ENCODE results near the gene GPR61.

DNA sequence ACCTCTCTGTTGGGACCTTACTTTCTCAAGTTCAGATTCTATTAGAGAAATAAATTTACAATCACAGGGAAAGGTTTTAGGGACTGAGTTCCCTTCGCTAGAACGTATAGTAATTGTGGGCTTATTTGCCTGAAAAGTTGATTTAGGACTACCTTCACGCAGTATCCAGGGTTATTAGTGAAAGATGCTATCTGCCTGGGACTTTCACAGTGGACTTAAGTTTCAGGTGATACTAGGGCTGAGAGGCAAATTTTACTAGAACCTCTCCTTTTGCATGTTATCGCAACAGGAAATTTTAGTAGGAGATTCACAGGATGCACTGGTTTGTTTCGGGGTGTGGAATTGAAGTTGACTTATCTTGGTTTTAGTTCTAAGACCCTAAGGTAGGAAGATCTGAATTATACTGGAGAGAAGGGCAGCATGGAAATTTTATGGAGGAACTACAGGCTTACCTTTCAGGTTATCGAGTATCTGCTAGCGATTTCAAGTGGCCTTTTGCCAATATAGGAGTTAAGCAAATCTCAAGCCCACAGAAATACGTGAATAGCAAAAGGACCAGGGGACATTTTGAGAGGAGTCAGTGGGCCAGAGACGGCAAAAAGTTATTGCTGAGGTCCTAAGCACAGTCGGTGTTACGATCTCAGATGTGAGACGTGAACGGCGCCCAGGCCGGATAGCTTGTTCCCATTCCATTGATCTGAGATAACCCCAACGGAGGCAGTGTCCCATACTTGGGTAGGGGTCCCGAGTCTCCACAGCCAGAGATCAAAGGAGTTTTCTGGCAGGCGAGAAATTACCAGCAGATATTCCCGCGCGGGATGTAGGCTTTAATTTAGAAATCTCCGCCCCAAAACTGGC, 8.0 kb downstream of the GPR61 start:
- TF ChIP-seq, protein P1, sequence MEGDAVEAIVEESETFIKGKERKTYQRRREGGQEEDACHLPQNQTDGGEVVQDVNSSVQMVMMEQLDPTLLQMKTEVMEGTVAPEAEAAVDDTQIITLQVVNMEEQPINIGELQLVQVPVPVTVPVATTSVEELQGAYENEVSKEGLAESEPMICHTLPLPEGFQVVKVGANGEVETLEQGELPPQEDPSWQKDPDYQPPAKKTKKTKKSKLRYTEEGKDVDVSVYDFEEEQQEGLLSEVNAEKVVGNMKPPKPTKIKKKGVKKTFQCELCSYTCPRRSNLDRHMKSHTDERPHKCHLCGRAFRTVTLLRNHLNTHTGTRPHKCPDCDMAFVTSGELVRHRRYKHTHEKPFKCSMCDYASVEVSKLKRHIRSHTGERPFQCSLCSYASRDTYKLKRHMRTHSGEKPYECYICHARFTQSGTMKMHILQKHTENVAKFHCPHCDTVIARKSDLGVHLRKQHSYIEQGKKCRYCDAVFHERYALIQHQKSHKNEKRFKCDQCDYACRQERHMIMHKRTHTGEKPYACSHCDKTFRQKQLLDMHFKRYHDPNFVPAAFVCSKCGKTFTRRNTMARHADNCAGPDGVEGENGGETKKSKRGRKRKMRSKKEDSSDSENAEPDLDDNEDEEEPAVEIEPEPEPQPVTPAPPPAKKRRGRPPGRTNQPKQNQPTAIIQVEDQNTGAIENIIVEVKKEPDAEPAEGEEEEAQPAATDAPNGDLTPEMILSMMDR (IDR thresholded peaks at IDR 0.05), result no peak
- TF ChIP-seq POLR2A (IDR thresholded peaks at IDR 0.05), result no peak

All from right lobe of liver (tissue), 4 donors.